Natural killer cell (primary cell): ENCODE results near the gene SLC6A7. TPM values are rescaled to one million over a fixed set of nuclear protein-coding genes. Genes with fewer than 3 reads are reported as not detected.

Experiments
- ATAC-seq, 3 donors: fragments of 150-1000 bp in 2 of 3; fragments of 200-7000 bp in 1 of 3; cut with Tn5 transposase; 1 replicate in 1 of 3; 2 replicates in 2 of 3; pipeline ENCODE4 v1.10.0; 2021; ENCODE audit warnings: mild to moderate bottlenecking in 2 of 3, moderate library complexity in 2 of 3
- DNase-seq, 2 donors: peaks; one replicate each; pipeline versions ENCODE4 v3.0.0 to v3.0.0-alpha.2; 2013 to 2021; ENCODE audit warnings: mixed read lengths in 1 of 2
- H3K27ac ChIP-seq: one replicate; pipeline ENCODE4 v1.5.1; 2013; ENCODE audit warnings: mild to moderate bottlenecking, low read length
- H3K27me3 ChIP-seq: one replicate; pipeline ENCODE4 v1.6.1; 2013; ENCODE audit warnings: low read length; ENCODE audit not compliant: control insufficient read depth, insufficient read depth
- H3K36me3 ChIP-seq: one replicate; pipeline ENCODE4 v1.6.1; 2013; ENCODE audit warnings: low read length; ENCODE audit not compliant: control insufficient read depth, insufficient read depth
- H3K4me1 ChIP-seq: one replicate; pipeline ENCODE4 v1.6.1; 2013; ENCODE audit warnings: low read length; ENCODE audit not compliant: control insufficient read depth, insufficient read depth
- H3K4me3 ChIP-seq: one replicate; pipeline ENCODE4 v1.5.1; 2013; ENCODE audit warnings: low read length
- H3K9me3 ChIP-seq: one replicate; pipeline ENCODE4 v1.6.1; 2013; ENCODE audit warnings: low read length; ENCODE audit not compliant: control insufficient read depth, insufficient read depth
- H3K27ac Mint-ChIP-seq, 2 donors: one replicate each; pipeline ENCODE4 v1.8.0; 2022; ENCODE audit warnings: mild to moderate bottlenecking in 2 of 2, mixed read lengths in 2 of 2, moderate library complexity in 1 of 2
- H3K27me3 Mint-ChIP-seq, 2 donors: one replicate each; pipeline ENCODE4 v1.8.0; 2022; ENCODE audit warnings: low read depth in 2 of 2, mixed read lengths in 2 of 2
- H3K36me3 Mint-ChIP-seq: one replicate; pipeline ENCODE4 v1.8.0; 2022; ENCODE audit warnings: mixed read lengths
- H3K4me1 Mint-ChIP-seq, 2 donors: one replicate each; pipeline ENCODE4 v1.8.0; 2022; ENCODE audit warnings: mixed read lengths in 2 of 2
- H3K4me3 Mint-ChIP-seq: one replicate; pipeline ENCODE4 v1.8.0; 2022; ENCODE audit warnings: mild to moderate bottlenecking, moderate library complexity, mixed read lengths
- H3K9me3 Mint-ChIP-seq, 2 donors: one replicate each; pipeline ENCODE4 v1.8.0; 2022; ENCODE audit warnings: mixed read lengths in 2 of 2
- CTCF ChIP-seq: fragments of 200-600 bp; IDR thresholded peaks from one replicate; pipeline ENCODE4 v1.8.0; 2022; ENCODE audit warnings: antibody characterized with exemption
- WGBS: methylation state at CpG from one replicate; pipeline ENCODE4 v1.1.7; 2013; ENCODE audit warnings: missing lambda C conversion rate; ENCODE audit not compliant: insufficient coverage; 5-methylcytosine and 5-hydroxymethylcytosine counted together
- intact Hi-C: fragments of 100-400 bp; cut with micrococcal nuclease; formaldehyde crosslinking; loops from one replicate; pipeline ENCODE4 v1.14.2; 2022
- total RNA-seq, 4 donors: library from RNA; stranded (reverse); fragments of 120-200 nt in 1 of 4; gene quantifications; one replicate each; pipeline versions ENCODE4 v1.2.3 to v1.2.4, GENCODE V29; 2013 to 2022

SLC6A7 gene
- total RNA-seq, 3 donors from 2014 or later (not counting 1 experiment from before 2014, with no cell fraction given) = not detected

GRCh38 chr5:150245111-150245789 is 55.4 kb downstream of the SLC6A7 start:
- DNase-seq (no peak), ATAC-seq (no peak)
- Histone ChIP-seq H3K27ac (no peak overlapping the region), H3K27me3 (no peaks in the 10 kb centered on the region), H3K36me3 (no peaks in the 10 kb centered on the region), H3K4me1 (no peaks in the 10 kb centered on the region), H3K4me3 (no peak overlapping the region), H3K9me3 (no peaks in the 10 kb centered on the region)
- Mint-ChIP-seq H3K36me3 (no peaks in the 10 kb centered on the region), H3K4me1 (no peaks in the 10 kb centered on the region), H3K27me3 (no peaks in the 10 kb centered on the region), H3K9me3 (no peaks in the 10 kb centered on the region), H3K27ac (no peak overlapping the region), H3K4me3 (no peak overlapping the region)
- intact Hi-C loops = no loop called here
- 80% methylated on average over 11 of the region's 18 CpGs for WGBS
- no peak for TF ChIP-seq CTCF

- Histone ChIP-seq H3K9me3 (no peaks in the 10 kb centered on the region), H3K36me3 (no peaks in the 10 kb centered on the region), H3K4me3 (no peak overlapping the region), H3K4me1 (no peaks in the 10 kb centered on the region), H3K27ac (no peak overlapping the region), H3K27me3 (no peaks in the 10 kb centered on the region)
- H3K27ac Mint-ChIP-seq = no peak overlapping the region
- DNase-seq = no peak
- H3K9me3 Mint-ChIP-seq = no peaks in the 10 kb centered on the region
- no peaks in the 10 kb centered on the region for H3K27me3 Mint-ChIP-seq
- no peaks in the 10 kb centered on the region for H3K36me3 Mint-ChIP-seq
- H3K4me3 Mint-ChIP-seq = no peak overlapping the region
- intact Hi-C loops = no loop called here
- 85% methylated on average over 3 of the region's 3 CpGs for WGBS
- TF ChIP-seq CTCF = no peak
- no peak for ATAC-seq
- no peaks in the 10 kb centered on the region for H3K4me1 Mint-ChIP-seq
These were observed 55.9 kb downstream of the SLC6A7 start for GRCh38 chr5:150245808-150246207.

- intact Hi-C loops = no loop called here
- no peaks in the 10 kb centered on the region for H3K4me1 Mint-ChIP-seq
- no peak overlapping the region for H3K4me3 Mint-ChIP-seq
These were observed 56.6 kb downstream of the SLC6A7 start for GRCh38 chr5:150246429-150246828.

More at GRCh38 chr5:150246429-150246828, 56.6 kb downstream of the SLC6A7 start:
- H3K27ac Mint-ChIP-seq = no peak overlapping the region
- no peak for TF ChIP-seq CTCF
- Histone ChIP-seq H3K27me3 (no peaks in the 10 kb centered on the region), H3K4me1 (no peaks in the 10 kb centered on the region), H3K36me3 (no peaks in the 10 kb centered on the region), H3K9me3 (no peaks in the 10 kb centered on the region), H3K4me3 (no peak overlapping the region), H3K27ac (no peak overlapping the region)
- DNase-seq (no peak), ATAC-seq (no peak)
- H3K27me3 Mint-ChIP-seq = no peaks in the 10 kb centered on the region
- no peaks in the 10 kb centered on the region for H3K9me3 Mint-ChIP-seq
- WGBS = 90% methylated on average over 5 of the region's 5 CpGs
- H3K36me3 Mint-ChIP-seq = no peaks in the 10 kb centered on the region
